ENCODE data around the gene PIK3C2A.

GRCh38 chr11:17159441-17159840 is 48.3 kb downstream of the PIK3C2A start:
- TF ChIP-seq CTCF (IDR thresholded peaks at IDR 0.05) (no peak), POLR2A (IDR thresholded peaks at IDR 0.05) (no peak)

All from esophagus squamous epithelium (tissue), 4 donors.